Measurements from ENCODE around the gene FARS2.
A peak's percentile ranks its signal among the peaks of the same experiment; 100 is the strongest.

DNA sequence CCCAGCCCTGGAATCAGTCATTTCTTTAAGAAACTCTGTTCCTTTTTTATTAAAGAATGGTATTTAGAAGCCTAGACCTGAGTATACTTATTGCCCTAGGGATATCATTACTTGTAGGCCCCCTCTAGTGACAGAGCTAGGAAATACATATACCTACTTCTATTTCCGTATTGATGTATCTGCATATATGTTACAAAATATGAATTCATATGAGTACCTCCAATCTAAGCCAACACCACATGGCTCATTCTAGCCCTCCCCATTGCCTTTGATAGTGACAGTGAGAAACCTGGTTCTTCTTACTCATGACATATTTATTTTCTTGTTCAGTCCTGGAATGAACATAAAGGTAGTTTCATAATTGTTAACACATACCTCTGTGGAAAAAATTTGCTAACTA is 137.2 kb downstream of the FARS2 start:
- TF ChIP-seq, protein P1, sequence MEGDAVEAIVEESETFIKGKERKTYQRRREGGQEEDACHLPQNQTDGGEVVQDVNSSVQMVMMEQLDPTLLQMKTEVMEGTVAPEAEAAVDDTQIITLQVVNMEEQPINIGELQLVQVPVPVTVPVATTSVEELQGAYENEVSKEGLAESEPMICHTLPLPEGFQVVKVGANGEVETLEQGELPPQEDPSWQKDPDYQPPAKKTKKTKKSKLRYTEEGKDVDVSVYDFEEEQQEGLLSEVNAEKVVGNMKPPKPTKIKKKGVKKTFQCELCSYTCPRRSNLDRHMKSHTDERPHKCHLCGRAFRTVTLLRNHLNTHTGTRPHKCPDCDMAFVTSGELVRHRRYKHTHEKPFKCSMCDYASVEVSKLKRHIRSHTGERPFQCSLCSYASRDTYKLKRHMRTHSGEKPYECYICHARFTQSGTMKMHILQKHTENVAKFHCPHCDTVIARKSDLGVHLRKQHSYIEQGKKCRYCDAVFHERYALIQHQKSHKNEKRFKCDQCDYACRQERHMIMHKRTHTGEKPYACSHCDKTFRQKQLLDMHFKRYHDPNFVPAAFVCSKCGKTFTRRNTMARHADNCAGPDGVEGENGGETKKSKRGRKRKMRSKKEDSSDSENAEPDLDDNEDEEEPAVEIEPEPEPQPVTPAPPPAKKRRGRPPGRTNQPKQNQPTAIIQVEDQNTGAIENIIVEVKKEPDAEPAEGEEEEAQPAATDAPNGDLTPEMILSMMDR (conservative IDR thresholded peaks at IDR 0.05 in 1 of 2, IDR thresholded peaks at IDR 0.05 in 1 of 2; ENCODE audit: low read depth in 1 of 2, low read length in 2 of 2) = peak; percentile 34 to 52
- TF ChIP-seq EZH2 (IDR thresholded peaks at IDR 0.05; ENCODE audit: low read length, missing control alignments) = no peak

All from fibroblast of lung (primary cell).